ENCODE measurements around the gene KISS1.

KISS1 gene

DNA sequence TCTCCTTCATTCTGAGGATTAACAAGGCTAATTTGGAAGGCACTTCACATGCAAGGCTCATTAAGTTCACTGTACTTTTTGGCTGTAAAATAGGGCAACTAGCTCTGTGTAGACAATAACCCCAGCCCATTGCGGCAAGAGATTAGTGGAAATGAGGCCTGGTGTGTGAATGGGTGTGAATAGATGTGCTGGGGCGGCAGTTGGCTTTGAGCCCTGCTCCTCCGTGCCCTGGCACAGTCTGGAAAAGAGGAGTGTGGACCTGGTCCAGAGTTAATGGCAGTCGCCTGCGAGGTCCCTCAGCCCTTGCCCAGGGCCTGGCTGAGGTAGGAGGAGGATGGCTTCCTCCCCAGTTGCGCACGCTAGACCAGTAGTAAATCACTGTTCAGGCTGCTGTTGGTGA, 4.8 kb downstream of the KISS1 start:
- DNase-seq (no peak), ATAC-seq (no peak)

DNA sequence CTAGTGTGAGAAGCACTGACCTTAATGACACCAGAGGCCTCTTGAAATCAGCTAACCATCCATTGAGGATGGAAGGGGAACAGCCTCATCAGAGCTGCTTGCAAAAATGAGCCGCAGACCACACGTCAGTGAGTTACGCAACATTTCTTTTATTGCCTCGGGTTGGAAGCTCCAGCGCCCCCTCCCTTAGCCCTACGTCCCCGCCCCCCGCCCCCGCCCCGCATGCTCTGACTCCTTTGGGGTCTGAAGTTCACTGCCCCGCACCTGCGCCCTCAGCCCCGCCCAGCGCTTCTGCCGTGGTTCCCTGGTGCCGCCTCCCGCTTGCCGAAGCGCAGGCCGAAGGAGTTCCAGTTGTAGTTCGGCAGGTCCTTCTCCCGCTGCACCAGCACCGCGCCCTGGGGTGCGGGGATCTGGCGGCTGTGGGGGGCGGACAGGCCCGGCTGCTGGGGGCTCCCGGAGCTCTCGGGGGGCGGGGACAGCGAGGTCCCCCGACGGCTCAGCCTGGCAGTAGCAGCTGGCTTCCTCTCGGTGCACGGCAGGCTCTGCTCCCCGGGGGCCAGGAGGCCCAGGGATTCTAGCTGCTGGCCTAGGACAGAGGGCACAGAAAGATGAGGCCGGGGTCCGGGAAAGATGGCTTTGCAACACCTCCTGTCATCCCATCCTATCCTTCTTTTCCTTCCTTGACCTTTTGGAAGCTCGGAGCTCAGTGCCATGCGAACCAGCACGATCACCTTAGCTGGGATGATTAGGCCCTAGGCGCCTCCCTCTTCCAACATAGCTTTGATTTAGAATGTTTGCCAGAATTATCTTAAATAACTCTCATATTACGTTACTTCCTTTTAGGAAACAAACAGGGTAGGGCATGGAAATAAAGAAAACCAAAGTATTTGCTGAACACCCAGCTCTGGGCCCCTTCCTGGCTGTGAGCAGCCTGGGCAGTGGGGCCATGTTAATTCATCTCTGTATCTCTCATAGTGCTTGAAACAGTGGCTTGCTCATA, 5.8 kb downstream of the KISS1 start:
- no peak for ATAC-seq
- DNase-seq, result peak; percentile 23

DNA sequence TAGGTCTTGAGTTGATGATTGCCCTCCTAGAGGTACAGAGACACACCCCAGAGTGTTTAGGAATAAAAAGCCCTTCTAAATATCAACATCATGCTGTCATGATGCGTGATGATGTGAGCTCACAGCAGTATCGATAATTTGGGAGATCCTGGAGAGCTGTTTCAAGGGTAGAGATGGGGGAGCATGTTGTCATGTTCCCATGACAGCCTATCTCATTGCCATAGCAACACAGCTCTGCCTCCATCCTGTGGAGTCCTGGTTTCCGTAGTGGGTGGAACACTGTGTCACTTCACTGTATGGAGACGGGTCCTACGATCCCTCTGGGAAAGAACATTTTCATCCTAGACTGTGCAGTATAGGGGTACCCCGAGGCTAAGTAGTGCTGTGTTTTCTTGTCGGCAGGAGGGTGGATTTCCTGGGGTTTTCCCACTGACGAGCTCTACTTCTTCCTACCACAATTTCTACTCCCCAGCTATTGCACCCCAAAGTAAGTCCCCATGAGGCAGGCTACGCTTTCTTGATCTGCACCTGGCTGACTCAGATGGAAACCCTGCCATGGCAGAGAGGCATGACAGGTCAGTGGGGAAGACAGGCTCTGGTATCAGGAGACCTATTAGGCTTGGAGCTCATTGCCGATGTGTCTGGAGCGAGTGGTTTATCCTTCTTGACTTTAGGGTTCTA, 7.2 kb downstream of the KISS1 start:
- DNase-seq, result no peak
- ATAC-seq, result no peak

DNA sequence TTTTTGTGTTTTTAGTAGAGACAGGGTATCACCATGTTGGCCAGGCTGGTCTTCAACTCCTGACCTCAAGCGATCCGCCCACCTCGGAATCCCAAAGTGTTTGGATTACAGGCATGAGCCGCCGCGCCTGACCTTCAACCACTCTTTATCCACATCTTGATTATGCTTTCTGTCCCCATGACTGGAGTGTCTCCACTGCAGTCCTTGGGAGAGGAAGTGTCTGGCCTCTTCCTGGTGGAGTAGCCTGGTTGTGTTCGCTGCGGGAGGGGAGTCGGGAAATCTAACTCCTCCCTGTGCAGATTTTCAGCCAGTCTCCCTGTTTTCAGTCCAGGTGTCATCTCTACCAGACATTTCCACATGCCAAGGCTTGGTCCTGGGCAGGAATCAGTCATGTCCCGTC, 9.7 kb downstream of the KISS1 start:
- no peak for ATAC-seq
- DNase-seq, result no peak

DNA sequence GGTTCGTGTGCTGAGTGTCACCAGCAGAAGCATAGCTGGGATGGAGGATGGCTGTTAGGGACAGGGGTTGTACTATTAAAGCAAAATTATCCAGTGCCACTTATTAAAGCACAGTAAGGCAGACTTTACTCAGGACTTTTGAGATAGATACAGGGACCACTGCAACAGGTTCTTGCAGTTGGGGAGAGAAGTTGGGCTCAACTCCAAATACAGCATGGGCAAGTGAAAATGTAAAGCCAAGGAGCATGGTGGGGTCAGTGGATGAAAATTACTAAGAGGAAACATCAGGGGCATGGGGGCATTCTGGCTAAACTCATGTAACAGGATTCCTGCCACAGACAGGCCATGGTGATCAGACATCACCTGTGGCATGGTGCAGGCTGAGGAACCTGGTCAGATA, 15.2 kb downstream of the KISS1 start:
- ATAC-seq (no peak), DNase-seq (no peak)

DNA sequence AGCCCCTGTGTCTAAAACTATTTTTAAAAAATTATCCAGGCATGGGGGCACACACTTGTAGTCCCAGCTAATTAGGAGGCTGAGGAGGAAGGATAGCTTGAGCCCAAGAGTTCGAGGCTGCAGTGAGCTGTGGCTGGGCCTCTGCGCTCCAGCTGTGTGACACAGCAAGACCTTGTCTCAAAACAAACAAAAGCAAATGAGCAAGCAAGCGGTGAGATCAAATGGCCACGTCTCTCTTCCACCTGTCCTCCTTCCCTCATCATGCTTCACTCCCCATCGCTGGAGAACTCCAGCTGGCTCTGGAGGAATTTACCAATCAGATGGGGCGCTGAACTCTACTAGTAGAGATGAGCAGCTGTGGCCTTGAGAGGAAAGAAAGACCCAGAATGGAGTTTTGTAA, 16.2 kb downstream of the KISS1 start:
- ATAC-seq, result no peak

DNA sequence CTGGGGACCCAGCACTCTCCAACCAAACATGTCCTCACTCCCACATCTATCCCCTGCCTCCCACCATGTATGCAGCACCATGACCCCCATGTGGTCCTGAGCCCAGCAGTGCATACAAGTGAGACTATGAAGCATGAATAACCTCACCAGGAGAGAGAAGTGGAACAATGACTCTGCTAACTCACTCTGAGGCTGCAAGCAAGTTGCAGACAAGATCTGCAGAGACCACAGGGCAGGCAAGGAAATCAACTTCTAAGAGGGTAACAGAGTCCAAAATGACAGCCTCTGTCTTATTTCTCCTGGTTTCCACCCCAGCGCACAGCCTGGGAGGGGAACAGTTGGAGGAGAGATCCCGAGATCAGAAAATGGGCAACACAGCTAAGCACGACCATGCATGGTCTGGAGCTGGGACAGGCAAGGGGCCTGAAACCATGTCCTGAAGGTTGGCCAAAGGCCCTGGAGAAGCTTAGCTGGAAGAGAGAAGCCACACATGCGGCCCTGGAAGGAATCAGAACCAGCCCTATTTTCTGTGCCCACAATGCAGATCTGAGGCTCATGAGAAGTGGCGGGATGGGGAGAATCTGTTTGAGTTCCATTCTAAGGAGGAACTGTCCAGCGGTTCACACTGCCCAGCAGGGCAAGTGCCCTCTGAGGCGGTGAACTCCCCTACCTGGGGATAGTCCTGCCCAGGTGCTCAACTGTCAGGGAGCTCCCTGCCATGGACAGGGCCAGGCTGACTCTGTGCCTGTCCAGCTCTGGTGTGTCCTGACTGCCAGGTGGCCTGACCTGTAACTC, 17.6 kb downstream of the KISS1 start:
- DNase-seq (no peak), ATAC-seq (no peak)

More for the DNA sequence above, 16.2 kb downstream of the KISS1 start:
- no peak for DNase-seq

DNA sequence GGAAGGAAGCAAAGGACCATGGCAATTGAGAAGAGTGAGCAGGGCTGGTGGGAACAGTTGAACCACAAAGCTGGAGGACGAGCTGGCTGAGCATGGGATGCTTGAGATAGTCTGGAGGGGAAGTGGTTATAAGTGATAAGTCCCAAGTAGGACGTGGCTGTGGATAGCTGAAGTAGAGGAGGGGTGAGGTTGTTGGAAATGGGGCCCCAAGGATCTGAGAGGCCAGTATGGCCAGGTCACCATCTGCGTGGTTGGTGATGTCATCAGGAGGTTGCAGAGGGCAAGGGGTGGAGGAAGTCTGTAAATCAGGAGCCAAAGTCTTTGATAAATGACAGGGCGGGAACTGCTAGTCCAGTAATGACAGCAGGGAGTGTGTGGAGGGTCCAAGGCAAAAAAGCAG, 19.2 kb downstream of the KISS1 start:
- no peak for DNase-seq
- no peak for ATAC-seq

DNA sequence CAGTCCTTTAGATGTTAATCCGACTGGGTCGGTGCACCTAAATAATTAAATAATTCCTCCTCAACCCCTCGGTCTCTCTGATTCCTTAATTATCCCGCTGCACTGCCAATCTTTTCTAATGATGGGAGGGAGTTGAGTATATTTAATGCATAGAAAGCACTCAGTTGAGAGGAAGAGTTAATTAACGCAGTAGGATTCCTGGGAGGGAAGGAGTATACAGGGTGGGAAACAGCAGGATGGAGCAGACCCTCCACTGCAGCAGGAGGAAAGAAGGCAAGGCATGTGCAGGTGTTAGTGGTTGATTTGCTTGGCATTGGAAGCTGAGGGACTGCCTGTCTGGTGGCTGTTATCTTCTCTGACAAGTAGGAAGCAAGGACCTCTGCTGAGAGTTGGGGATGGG, 20.2 kb downstream of the KISS1 start:
- DNase-seq, result no peak
- no peak for ATAC-seq

DNA sequence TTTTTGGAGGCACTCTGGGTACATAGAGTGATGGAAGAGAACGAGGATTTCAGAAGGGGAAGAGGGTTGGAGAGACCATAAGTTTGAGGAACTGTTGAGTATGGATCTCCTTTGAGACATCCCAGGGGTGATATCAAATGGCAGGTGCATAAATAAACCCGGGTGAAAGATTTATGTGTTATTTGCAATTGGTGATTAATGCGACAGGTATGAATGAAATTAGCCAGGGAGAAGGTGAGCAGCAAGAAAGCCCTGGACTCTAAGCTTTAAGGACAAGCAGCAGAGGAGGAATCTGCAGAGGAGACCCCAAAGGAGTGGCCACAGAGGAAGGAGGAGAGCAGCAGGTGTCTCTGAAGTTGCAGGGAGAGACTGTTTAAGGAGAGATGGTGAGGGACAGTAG, 21.3 kb downstream of the KISS1 start:
- DNase-seq, result no peak
- no peak for ATAC-seq

DNA sequence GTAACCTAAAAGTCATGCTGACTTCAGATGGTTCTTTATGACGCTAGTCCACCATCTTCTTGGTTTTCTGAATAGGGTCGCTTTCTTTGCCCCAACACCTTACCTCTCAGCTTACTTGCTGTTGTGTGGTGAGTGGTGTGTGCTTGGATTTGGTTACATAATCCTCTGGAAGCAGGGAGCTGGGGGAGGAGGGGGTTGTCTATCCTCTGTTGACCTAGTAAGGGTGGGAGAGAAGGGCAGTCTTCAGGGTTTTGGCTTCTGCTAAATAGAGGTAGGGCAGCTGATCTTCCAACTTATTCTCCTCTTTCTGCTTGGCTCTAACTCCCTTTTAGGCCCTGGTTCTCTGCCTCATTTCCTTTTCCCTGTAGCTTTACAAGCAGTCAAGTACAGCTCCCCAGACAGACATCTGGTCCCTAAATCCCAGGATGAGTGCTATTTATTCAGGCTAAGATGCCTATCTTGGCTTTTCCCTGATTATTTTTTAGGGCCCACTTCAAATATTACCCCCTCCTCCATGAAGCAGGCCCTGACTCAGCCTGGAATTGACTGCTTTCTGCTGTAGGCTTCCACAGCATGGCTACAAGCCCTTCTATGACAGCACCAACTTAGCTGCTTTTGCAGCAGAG, 23.8 kb downstream of the KISS1 start:
- ATAC-seq (no peak), DNase-seq (no peak)

DNA sequence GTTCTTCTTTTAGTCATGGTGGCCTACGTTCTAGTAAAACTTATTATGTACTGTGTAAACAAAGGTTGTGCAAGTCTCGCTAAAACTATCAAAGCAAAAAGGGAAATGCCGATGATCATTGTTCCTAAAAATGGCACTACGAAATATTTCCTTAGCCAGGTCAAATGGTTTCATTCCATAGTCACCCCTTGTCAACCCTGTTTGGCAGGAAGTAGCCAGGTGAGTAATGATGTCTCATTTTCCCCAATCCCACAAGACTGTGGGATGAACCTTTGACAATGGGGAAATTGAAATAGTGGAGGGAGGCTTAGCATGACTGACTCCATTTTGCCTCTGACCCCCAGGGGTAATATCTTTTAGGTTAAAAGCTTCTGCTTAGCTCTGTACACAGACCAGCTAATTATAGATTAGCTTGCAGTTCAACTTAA, 24.5 kb downstream of the KISS1 start:
- no peak for ATAC-seq

DNA sequence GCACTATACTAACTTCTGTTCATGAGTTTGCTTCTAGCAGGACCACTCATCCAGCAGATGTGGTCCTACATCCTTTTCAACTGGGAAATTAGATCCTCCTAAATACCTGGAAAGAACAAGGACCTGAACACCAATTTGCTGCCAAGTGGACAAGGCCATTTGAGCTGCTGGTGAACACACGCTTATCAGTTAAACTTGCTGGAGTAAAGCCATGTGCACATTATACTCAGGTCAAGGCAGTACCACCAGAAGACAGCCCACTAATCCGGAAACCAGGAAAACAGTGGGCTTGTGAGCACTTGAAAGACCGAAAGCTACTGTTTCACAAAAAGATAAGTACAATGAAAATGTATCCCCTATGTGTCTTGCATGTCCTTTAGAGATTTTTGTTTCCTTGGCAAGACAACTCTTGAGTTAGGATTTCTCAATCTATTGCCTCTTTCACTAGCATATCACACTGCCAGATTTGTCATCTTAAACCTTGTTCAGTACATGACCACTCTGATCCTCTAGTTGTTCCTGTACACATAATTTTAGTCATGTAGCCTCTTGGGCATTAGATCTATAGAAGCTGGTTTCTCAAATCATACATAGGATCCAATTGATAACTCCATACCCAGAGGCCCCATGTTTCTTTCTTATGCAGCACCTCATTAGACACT, 25.7 kb downstream of the KISS1 start:
- ATAC-seq (no peak), DNase-seq (no peak)

More for the DNA sequence above, 24.5 kb downstream of the KISS1 start:
- no peak for DNase-seq

DNA sequence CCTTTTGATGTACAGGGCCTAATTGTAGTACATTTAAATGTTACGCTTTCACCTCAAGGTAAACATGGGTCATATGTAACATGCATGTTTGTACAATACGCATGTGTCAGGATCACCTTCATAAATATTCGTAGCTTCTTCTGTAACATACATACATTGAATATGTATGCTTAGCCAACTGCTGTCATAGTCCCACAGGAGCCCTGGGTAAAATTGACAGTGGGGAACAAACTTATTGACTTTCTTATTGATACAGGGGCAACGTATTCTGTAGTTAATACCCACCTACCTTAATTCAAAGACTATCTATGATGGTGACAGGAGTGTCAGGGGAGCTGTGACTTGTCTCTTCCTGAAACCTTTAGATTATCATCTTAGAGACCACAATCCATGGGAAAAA, 26.4 kb downstream of the KISS1 start:
- no peak for ATAC-seq
- DNase-seq, result no peak

DNA sequence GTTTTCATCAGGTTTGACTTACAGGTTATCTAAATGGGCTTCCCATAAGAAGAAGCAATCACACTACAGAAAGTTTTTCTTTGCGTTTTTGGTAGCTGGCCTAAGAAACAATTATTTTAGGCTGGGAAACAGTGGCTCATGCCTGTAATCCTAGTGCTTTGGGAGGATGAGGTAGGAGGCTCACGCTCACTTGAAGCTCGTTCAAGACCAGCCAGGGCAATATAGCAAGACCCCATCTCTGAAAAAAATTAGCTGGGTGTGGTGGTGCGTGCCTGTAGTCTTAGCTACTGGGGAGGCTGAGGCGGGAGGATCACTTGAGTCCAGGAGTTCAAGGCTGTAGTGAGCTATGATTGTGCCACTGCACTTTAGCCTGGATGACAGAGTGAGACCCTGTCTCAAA, 28.6 kb downstream of the KISS1 start:
- ATAC-seq, result no peak
- no peak for DNase-seq

DNA sequence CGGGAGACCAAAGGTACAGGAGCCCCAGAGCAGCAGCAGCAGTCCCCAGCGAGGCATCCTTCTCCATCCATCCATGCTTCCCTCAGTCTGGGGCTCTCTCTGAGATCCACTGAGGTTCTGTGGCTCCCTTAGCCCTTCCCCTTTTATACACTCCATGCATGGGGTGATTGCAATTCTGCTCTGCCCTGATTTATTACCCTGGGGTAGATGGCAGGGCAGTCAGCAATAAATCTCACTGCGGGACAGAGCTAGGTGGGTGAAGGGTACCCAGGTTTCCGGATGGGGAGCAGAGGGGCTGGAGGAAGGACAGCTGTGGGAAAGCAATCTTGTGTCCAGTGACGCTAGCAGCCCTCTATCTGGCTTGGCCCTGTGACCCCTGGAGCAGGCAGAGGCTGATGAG, 30.1 kb downstream of the KISS1 start, which contains the start of gene REN:
REN (minus strand) TSS at position 119 of the 400 bp plus-strand sequence; CDS start at position 75, 44 bp downstream.
- DNase-seq (no peak), ATAC-seq (no peak)

DNA sequence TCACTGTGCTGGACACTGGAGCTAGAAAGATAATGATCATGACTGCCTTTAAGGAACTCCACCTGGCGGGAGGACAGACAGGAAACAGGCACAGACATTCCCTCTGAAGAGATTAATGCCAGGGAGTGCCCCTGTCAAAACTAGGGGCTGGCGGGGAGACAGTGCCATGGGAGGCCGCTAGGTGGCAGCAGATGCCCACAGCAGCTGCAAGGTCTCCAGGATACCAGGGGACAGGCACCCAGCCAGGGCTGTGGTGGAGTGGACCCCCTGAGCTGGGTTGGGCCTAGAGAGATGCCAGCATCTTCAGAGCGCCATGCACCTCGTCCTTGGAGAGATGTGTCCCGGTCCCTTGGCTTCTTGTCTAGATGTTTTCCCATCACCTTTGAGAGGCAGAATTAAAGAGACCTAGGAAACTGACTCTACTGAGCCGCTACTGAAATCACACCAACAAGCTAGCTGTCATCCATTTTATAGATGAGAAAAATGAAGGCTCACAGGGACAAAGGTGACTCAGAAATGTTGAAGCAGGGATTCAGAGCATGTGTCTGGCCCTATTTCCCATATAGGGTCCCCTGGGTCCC, 33.7 kb downstream of the KISS1 start:
- ATAC-seq (peak; percentile 95), DNase-seq (peak; percentile 84)

DNA sequence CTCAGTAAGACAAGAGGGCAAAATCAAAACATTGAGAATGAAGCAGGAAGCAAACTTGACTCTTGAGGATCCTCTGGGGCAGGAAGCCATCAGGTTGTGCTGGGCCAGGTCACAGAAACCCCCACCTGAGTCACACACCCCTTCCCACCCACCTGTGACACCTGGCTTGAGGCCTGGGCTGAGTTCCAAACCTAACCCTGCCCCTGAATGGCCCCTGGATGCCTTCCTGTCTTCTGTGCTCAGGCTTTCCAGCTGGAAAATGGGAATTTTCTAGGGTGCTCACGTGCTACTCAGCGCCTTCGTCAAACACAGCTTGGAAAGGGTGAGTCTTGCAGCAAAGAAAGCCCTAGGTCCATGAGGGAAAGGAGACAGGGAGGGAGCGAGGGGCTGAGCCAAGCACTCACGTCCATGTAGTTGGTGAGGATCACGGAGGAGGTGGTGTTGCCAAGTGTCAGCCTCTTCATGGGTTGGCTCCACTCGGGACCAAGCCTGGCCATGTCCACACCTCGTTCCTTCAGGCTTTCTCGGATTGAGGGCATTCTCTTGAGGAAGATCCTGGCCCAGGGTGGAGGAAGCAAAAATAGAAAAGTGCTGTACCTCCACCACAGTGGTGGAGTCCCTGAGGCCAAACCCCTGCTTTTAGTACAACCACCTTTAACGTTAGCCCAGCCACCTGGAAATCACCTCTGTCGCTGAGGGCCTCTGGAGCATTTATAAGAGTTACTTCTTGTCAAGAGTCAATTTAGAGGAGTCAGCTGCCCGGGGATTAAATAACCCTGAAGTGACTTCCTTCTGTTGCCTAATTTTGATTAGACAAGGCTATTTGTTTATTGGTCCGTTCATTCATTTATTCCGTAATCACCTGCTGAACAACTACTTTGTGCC, 34.4 kb downstream of the KISS1 start:
- DNase-seq (no peak), ATAC-seq (no peak)

DNA sequence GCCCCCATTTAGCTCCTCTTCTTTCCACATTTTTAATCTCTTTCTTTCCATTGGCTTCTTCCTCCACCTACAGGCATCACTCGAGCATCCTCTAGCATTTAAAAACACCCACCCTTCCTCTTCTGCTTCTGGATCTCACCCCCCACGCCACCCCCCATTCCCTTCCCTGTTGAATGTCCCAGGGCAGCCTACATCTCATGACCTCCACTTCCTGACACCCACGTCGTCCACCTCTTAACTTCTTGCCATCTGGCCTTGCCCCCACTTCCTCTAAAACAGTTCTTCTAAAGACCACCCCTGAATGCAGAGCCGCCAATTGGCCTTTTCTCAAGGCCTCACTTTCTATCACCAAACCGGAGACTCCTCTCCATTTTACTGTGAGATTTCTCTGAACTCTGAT, 38.3 kb downstream of the KISS1 start:
- DNase-seq (no peak), ATAC-seq (no peak)

DNA sequence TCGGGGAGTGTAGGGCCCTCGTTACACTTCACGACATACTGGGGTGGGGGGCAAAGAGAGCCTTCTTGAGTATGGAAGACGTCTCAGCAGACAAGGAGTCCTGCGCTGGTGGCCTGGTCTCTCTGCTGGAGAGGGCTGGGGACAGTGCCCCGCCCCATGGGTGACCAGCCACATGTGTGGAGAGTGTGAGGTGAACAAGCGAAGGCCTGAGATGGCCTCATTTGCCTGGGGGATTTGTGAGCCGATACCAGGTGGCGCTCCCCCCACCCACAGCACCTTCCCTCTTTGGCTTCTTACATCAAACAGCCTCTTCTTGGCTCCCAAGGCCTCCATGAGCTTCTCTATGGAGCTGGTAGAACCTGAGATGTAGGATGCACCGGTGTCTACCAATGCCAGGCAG, 40.4 kb downstream of the KISS1 start:
- ATAC-seq, result no peak
- no peak for DNase-seq

All from stimulated activated naive CD8-positive, alpha-beta T cell treated with anti-CD3 and anti-CD28 coated beads, Interleukin-15, Interleukin-2, amounts not matched to agents 100 U/mL and 50 U/mL, for 24 hours (primary cell).